ENCODE results near the gene HCAR3. TPM values are rescaled to one million over a fixed set of nuclear protein-coding genes. Genes with fewer than 3 reads are reported as not detected.

The HCAR3 gene
- total RNA-seq, 4 donors from 2014 or later = 0.42 to 0.56 TPM; not detected in 2

DNA sequence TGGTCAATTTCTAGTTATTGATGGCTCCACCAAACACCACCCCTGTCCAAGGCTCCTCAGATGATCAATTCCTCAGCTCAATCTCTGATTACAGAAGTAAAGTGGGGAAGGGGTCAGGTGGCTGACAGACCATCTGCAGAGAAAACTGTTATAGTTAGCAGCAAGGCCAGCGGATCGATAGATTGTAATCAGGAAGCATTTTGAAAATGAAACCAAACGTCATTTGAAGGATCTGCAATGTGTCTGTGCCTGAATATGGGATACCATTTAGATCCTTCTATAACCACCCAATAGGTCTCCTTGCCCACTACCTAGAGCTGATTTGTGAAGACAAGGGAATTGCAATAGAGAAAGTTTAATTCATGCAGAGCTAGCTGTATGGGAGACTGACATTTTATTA is 25.0 kb downstream of the HCAR3 start:
- Histone ChIP-seq H3K27me3 (no peaks in the 10 kb centered on the region), H3K27ac (no peak overlapping the region), H3K9me3 (no peaks in the 10 kb centered on the region), H3K4me1 (peaks cover 6 to 17% of the 10 kb centered on the region in 2 donors), H3K36me3 (no peaks in the 10 kb centered on the region), H3K4me3 (replicated peaks in 1 of 3) (no peak overlapping the region)
- no peak for DNase-seq
- intact Hi-C loops (cut with DNase I) = no loop called here
- TF ChIP-seq POLR2A (IDR thresholded peaks at IDR 0.05) = no peak
- TF ChIP-seq, protein P1, sequence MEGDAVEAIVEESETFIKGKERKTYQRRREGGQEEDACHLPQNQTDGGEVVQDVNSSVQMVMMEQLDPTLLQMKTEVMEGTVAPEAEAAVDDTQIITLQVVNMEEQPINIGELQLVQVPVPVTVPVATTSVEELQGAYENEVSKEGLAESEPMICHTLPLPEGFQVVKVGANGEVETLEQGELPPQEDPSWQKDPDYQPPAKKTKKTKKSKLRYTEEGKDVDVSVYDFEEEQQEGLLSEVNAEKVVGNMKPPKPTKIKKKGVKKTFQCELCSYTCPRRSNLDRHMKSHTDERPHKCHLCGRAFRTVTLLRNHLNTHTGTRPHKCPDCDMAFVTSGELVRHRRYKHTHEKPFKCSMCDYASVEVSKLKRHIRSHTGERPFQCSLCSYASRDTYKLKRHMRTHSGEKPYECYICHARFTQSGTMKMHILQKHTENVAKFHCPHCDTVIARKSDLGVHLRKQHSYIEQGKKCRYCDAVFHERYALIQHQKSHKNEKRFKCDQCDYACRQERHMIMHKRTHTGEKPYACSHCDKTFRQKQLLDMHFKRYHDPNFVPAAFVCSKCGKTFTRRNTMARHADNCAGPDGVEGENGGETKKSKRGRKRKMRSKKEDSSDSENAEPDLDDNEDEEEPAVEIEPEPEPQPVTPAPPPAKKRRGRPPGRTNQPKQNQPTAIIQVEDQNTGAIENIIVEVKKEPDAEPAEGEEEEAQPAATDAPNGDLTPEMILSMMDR (IDR thresholded peaks at IDR 0.05) = no peak
- 84 to 89% methylated on average over 3 of the region's 3 CpGs for WGBS, 2 donors

DNA sequence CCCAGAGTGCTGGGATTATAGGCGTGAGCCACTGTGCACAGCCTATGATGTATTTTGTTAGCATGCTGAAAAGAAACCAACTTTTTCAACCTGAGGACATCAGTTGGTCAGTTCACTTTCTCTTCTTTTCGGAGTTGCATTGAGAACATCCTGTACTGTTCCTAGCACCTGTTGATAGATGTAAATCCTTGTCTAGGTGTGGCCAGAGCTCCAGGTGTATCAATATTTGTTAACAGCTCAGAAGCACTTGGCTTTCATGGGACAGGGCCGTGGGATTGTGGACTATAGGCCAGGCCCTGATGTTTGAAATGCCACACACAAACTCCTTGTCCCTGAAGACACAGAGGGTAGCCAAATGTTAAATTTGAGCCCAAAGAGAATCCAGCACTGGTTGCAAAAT is 28.3 kb downstream of the HCAR3 start:
- intact Hi-C loops (cut with DNase I) = no loop called here
- no peak overlapping the region for H3K4me3 ChIP-seq (replicated peaks in 1 of 3)
- peak overlapping the region in 1 of 3 donors; percentile 93 for H3K27ac ChIP-seq
- 93 to 94% methylated on average over 3 of the region's 3 CpGs for WGBS, 2 donors
- no peaks in the 10 kb centered on the region for H3K36me3 ChIP-seq
- H3K27me3 ChIP-seq = no peaks in the 10 kb centered on the region
- no peak for DNase-seq
- TF ChIP-seq POLR2A (IDR thresholded peaks at IDR 0.05) = no peak
- TF ChIP-seq, protein P1 (IDR thresholded peaks at IDR 0.05) = no peak
- H3K4me1 ChIP-seq = peaks cover 6 to 17% of the 10 kb centered on the region in 2 donors
- no peaks in the 10 kb centered on the region for H3K9me3 ChIP-seq

DNA sequence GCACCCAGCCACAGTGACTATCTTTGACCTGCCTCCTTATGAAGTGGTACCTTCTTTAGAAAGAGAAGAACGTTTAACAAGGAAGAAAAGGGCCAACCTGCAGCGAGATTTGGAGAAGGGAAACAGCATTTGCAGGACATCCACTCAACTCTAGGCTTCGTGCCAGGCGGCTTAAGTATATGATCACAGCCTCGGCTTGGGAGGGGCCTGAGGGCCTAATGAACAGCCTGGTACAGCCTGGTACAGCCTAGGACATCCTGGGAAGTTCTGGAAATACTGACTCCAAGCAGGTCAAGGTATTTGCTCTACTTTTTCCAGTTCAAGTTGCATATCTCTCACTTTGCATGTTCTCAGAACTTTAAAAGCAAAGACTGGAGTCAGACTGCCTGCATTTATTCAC is 29.5 kb downstream of the HCAR3 start:
- Histone ChIP-seq H3K36me3 (no peaks in the 10 kb centered on the region), H3K9me3 (no peaks in the 10 kb centered on the region), H3K27me3 (no peaks in the 10 kb centered on the region), H3K4me1 (peaks cover 6 to 17% of the 10 kb centered on the region in 2 donors), H3K4me3 (replicated peaks in 1 of 3) (no peak overlapping the region), H3K27ac (peak overlapping the region in 2 of 3 donors; percentile 75 to 93)
- intact Hi-C loops (cut with DNase I) = no loop called here
- peak; percentile 94 to 95 for DNase-seq
- WGBS, 2 donors = 15 to 35% methylated on average over 5 of the region's 5 CpGs
- TF ChIP-seq, protein P1 (IDR thresholded peaks at IDR 0.05) = no peak
- TF ChIP-seq POLR2A (IDR thresholded peaks at IDR 0.05) = peak in 1 of 2 donors; percentile 11

DNA sequence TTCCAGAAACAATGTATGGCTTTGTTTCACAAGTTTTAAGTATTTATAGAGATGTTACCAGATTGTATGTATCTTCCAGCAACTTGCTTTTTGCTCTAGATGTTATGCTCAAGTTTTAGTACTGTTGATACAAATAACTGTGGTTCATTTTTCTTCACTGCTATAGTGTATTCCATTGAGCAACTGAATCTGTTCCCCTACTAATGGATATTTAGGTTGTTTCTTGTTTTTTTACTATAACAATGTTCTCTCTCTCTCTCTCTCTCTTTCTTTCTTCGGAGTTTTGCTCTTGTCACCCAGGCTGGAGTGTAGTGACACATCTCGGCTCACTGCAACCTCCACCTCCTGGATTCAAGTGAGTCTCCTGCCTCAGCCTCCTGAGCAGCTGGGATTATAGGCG is 30.1 kb downstream of the HCAR3 start:
- H3K9me3 ChIP-seq = no peaks in the 10 kb centered on the region
- no peak for DNase-seq
- no peaks in the 10 kb centered on the region for H3K27me3 ChIP-seq
- 82 to 84% methylated on average over 3 of the region's 3 CpGs for WGBS, 2 donors
- H3K4me1 ChIP-seq = peaks cover 6 to 17% of the 10 kb centered on the region in 2 donors
- H3K27ac ChIP-seq = peak overlapping the region in 2 of 3 donors; percentile 75 to 93
- no peaks in the 10 kb centered on the region for H3K36me3 ChIP-seq
- TF ChIP-seq, protein P1 (IDR thresholded peaks at IDR 0.05) = no peak
- no peak for TF ChIP-seq POLR2A (IDR thresholded peaks at IDR 0.05)
- intact Hi-C loops (cut with DNase I) = no loop called here
- no peak overlapping the region for H3K4me3 ChIP-seq (replicated peaks in 1 of 3)

DNA sequence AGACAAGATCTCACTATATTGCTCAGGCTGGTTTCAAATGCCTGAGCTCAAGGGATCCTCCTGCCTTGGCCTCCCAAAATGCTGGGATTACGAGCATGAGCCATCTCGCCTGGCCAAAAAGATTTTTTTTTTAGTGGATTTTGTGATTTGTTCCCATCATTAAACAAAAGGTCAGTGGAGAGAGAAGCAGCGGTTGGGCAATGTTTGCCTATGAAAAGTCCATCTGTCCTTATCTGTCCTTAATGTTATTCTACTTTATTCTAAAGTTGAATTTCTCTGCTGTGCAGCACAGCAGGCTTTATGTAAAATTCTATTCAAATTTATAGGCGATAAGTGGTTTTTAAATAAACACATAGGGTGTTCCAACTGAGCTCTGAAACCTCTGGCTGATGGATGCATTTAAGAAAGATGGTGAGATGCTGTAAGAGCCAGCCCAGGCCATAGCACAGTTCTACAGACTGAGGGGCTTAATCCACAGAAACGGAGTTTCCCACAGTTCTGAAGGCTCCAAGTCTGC is 32.3 kb downstream of the HCAR3 start:
- no peak for DNase-seq
- Histone ChIP-seq H3K27ac (peak overlapping the region in 1 of 3 donors; percentile 6), H3K36me3 (no peaks in the 10 kb centered on the region), H3K4me1 (peaks cover 13% of the 10 kb centered on the region in 2 donors), H3K4me3 (replicated peaks in 1 of 3) (no peak overlapping the region), H3K9me3 (no peaks in the 10 kb centered on the region), H3K27me3 (no peaks in the 10 kb centered on the region)
- intact Hi-C loops (cut with DNase I) = no loop called here
- WGBS, 2 donors = 78 to 84% methylated on average over 5 of the region's 5 CpGs
- no peak for TF ChIP-seq POLR2A (IDR thresholded peaks at IDR 0.05)
- TF ChIP-seq, protein P1 (IDR thresholded peaks at IDR 0.05) = no peak
